HL-60/S4 (cell line): ENCODE results near the gene LTB4R2.

Experiments used
- in situ Hi-C: fragments of 300-500 bp; cut with MboI; formaldehyde crosslinking; loops from 2 replicates; pipeline ENCODE4 v1.14.3; 2022; ENCODE audit warnings: low sequenced_read_pairs

LTB4R2 gene

GRCh38 chr14:24297190-24297964, 12.6 kb upstream of the LTB4R2 start:
- in situ Hi-C loops = loop anchor here (10.0 kb wide), 1 partner anchor 243 kb away; the partner anchor contains the start of gene CARMIL3

GRCh38 chr14:24298892-24299254, 11.1 kb upstream of the LTB4R2 start:
- in situ Hi-C loops = loop anchor here (10.0 kb wide), 1 partner anchor 244 kb away; the partner anchor contains the start of gene CARMIL3

- in situ Hi-C loops = loop anchor here (10.0 kb wide), 1 partner anchor 245 kb away; the partner anchor contains the start of gene CARMIL3
Measured at GRCh38 chr14:24299255-24300191, 10.4 kb upstream of the LTB4R2 start, which contains the start of the genes DHRS1 and NOP9. Gene DHRS1, minus strand, starts transcription at chr14:24299780. Its CDS starts 674 bp downstream, at chr14:24299106. Gene NOP9, plus strand, starts transcription at chr14:24299850. Its CDS starts 105 bp downstream, at chr14:24299955.

GRCh38 chr14:24300326-24300980, 9.5 kb upstream of the LTB4R2 start:
- in situ Hi-C loops = no loop called here

- in situ Hi-C loops = no loop called here
Measured at GRCh38 chr14:24304019-24304387, 5.9 kb upstream of the LTB4R2 start.

- in situ Hi-C loops = no loop called here
Measured at GRCh38 chr14:24307156-24307574, 2.8 kb upstream of the LTB4R2 start.

GRCh38 chr14:24307575-24308341, 2.2 kb upstream of the LTB4R2 start, which contains the start of gene CIDEB:
Gene CIDEB, minus strand, starts transcription at chr14:24307977. Its CDS starts 119 bp downstream, at chr14:24307858.
- in situ Hi-C loops = no loop called here

GRCh38 chr14:24308342-24309124, 1.4 kb upstream of the LTB4R2 start:
- in situ Hi-C loops = no loop called here

GRCh38 chr14:24310265-24310645, 315 bp downstream of the LTB4R2 start:
- in situ Hi-C loops = no loop called here

- in situ Hi-C loops = no loop called here
Measured at GRCh38 chr14:24310646-24311604, 985 bp downstream of the LTB4R2 start, which contains the start of gene LTB4R. Gene LTB4R, plus strand, starts transcription at chr14:24311502. Its CDS starts 4,150 bp downstream, at chr14:24315652.

- in situ Hi-C loops = no loop called here
Measured at GRCh38 chr14:24311837-24312615, 2.1 kb downstream of the LTB4R2 start.

- in situ Hi-C loops = no loop called here
Measured at GRCh38 chr14:24312736-24313507, 3.0 kb downstream of the LTB4R2 start.

- in situ Hi-C loops = no loop called here
Measured at GRCh38 chr14:24313913-24314312, 4.0 kb downstream of the LTB4R2 start.

- in situ Hi-C loops = no loop called here
Measured at GRCh38 chr14:24314377-24315193, 4.6 kb downstream of the LTB4R2 start.

- in situ Hi-C loops = no loop called here
Measured at GRCh38 chr14:24315243-24315806, 5.4 kb downstream of the LTB4R2 start.
